HG03457 (cell line): Measurements from ENCODE around the gene ABCB9.
"Not testable (repeated sequence)": the region's sequence is repeated elsewhere in the genome, so short reads cannot be mapped to it uniquely, and the experiment has no call there.

Experiments used
- ATAC-seq: cut with Tn5 transposase; IDR thresholded peaks from one replicate; pipeline ENCODE4 v1.9.1; 2021; ENCODE audit warnings: moderate number of reproducible peaks; ENCODE audit not compliant: unreplicated experiment

ABCB9 gene

GRCh38 chr12:122944605-122945592 is 21.4 kb downstream of the ABCB9 start:
- no peak for ATAC-seq

- no peak for ATAC-seq
Measured at GRCh38 chr12:122943196-122943595, 23.1 kb downstream of the ABCB9 start.

- no peak for ATAC-seq
Measured at GRCh38 chr12:122942637-122943036, 23.6 kb downstream of the ABCB9 start.

- not testable (repeated sequence) for ATAC-seq
Measured at GRCh38 chr12:122941351-122941750, 24.9 kb downstream of the ABCB9 start.

GRCh38 chr12:122939125-122939524 is 27.1 kb downstream of the ABCB9 start:
- no peak for ATAC-seq

- ATAC-seq: no peak
Measured at GRCh38 chr12:122937622-122938091, 28.6 kb downstream of the ABCB9 start.

GRCh38 chr12:122935318-122935717 is 30.9 kb downstream of the ABCB9 start:
- ATAC-seq: no peak

- ATAC-seq: no peak
Measured at GRCh38 chr12:122934722-122935121, 31.5 kb downstream of the ABCB9 start.

GRCh38 chr12:122932207-122932606 is 34.1 kb downstream of the ABCB9 start:
- ATAC-seq: no peak

GRCh38 chr12:122929812-122930211 is 36.5 kb downstream of the ABCB9 start:
- ATAC-seq: no peak

- no peak for ATAC-seq
Measured at GRCh38 chr12:122929148-122929538, 37.1 kb downstream of the ABCB9 start.

- no peak for ATAC-seq
Measured at GRCh38 chr12:122928404-122929147, 37.7 kb downstream of the ABCB9 start.

GRCh38 chr12:122927756-122928403 is 38.4 kb downstream of the ABCB9 start:
- ATAC-seq: no peak

GRCh38 chr12:122921917-122922316 is 44.3 kb downstream of the ABCB9 start:
- ATAC-seq: no peak

GRCh38 chr12:122920687-122921086 is 45.6 kb downstream of the ABCB9 start:
- no peak for ATAC-seq

GRCh38 chr12:122918827-122919226 is 47.4 kb downstream of the ABCB9 start:
- ATAC-seq: no peak

GRCh38 chr12:122917507-122918121 is 48.6 kb downstream of the ABCB9 start:
- no peak for ATAC-seq

GRCh38 chr12:122909442-122910288 is 56.6 kb downstream of the ABCB9 start:
- ATAC-seq: no peak

- no peak for ATAC-seq
Measured at GRCh38 chr12:122908915-122909314, 57.3 kb downstream of the ABCB9 start.

- not testable (repeated sequence) for ATAC-seq
Measured at GRCh38 chr12:122905258-122905657, 61.0 kb downstream of the ABCB9 start.
